AG04450 (cell line): ENCODE measurements around the gene C11orf21. TPM values are rescaled to one million over a fixed set of nuclear protein-coding genes. Genes with fewer than 3 reads are reported as not detected.

Experiments
- CTCF ChIA-PET: fragments of 300-600, 350-600 bp; formaldehyde crosslinking; extraction: SDS; loops from one replicate; lab custom pipeline; 2022; ENCODE audit warnings: antibody characterized with exemption, inconsistent platforms; lab: Charles Lee
- POLR2A ChIA-PET: fragments of 350-600 bp; formaldehyde crosslinking; extraction: SDS; loops from one replicate; lab custom pipeline; 2021; ENCODE audit warnings: antibody characterized with exemption, inconsistent platforms; lab: Yijun Ruan, JAX
- DNase-seq: peaks from one replicate; pipeline ENCODE4 v3.0.0-alpha.2; 2011; ENCODE audit warnings: low read depth, low spot score
- H3K27ac ChIP-seq: one replicate; pipeline ENCODE4 v1.5.1; 2012; ENCODE audit warnings: low read depth, low read length, control low read depth
- H3K27me3 ChIP-seq: one replicate; pipeline ENCODE4 v1.6.0; 2012; ENCODE audit warnings: low read length; ENCODE audit not compliant: control insufficient read depth, insufficient read depth
- H3K4me3 ChIP-seq: 2 replicates; pipeline ENCODE4 v1.5.1; 2011; ENCODE audit warnings: mild to moderate bottlenecking, low read depth, low read length, control low read depth
- H3K9me3 ChIP-seq: 2 replicates; pipeline ENCODE4 v1.5.1; 2012; ENCODE audit warnings: low read length; ENCODE audit not compliant: control insufficient read depth, insufficient read depth
- polyA plus RNA-seq: library from polyadenylated mRNA; depleted of rRNA; stranded (reverse); fragments of >200 nt; gene quantifications from 2 replicates; pipeline ENCODE4 v1.2.3, GENCODE V29; 2011
- TF ChIP-seq, protein P1 (sequence below): IDR thresholded peaks from 2 replicates; pipeline ENCODE4 v1.5.1; 2011; ENCODE audit warnings: low read depth, low read length, control low read depth, inconsistent platforms

The C11orf21 gene
- polyA plus RNA-seq, 1 experiment: not detected

DNA sequence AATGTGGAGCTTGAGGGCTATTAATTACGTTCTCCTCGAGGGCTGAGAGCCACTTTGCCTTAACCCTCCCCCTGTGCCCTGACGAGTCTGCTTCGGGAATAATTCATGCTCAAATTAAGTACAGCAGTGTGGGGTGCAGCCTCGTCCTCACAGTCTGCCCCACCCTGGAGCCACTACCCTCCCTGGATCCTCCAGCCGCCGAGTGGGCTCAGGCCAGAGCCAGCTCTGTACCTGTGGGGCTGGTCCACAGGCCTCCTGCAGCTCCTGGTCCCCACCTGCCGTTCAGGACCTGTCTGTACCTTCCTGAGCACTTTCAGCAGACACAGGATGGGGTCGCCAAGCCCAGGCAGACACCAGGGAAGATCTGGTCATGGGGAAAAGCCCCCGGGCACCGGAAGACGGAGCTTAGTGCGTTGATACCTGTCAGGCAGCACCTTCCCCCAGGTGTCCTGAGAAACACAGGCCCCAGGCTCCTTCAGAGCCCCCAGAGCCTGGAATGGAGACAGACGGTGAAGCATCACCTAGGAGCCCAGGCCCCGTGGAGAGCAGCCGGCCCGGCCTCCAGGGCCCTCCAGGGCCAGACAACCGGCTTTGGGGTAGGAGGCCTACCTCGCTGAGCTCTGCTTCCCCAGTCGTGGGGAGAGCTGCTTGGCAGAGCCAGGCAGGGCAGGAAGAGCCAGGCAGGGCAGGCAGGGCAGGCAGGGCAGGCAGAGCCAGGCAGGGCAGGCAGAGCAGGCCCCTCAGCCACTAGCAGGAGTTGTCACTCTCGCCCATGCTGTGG lies 9.8 kb upstream of the C11orf21 start:
- H3K27ac ChIP-seq: no peak overlapping the region
- ChIA-PET CTCF (interaction anchor here (3.3 kb wide), 1 partner anchor 108 kb away, joined by 14 read pairs; no protein-coding TSS in a partner anchor), POLR2A (no interaction called here)
- H3K4me3 ChIP-seq: no peak overlapping the region
- no peak for DNase-seq
- TF ChIP-seq, protein P1, sequence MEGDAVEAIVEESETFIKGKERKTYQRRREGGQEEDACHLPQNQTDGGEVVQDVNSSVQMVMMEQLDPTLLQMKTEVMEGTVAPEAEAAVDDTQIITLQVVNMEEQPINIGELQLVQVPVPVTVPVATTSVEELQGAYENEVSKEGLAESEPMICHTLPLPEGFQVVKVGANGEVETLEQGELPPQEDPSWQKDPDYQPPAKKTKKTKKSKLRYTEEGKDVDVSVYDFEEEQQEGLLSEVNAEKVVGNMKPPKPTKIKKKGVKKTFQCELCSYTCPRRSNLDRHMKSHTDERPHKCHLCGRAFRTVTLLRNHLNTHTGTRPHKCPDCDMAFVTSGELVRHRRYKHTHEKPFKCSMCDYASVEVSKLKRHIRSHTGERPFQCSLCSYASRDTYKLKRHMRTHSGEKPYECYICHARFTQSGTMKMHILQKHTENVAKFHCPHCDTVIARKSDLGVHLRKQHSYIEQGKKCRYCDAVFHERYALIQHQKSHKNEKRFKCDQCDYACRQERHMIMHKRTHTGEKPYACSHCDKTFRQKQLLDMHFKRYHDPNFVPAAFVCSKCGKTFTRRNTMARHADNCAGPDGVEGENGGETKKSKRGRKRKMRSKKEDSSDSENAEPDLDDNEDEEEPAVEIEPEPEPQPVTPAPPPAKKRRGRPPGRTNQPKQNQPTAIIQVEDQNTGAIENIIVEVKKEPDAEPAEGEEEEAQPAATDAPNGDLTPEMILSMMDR: no peak
- H3K9me3 ChIP-seq: no peaks in the 10 kb centered on the region; the same call in 1 of the 2 replicates
- no peaks in the 10 kb centered on the region for H3K27me3 ChIP-seq

DNA sequence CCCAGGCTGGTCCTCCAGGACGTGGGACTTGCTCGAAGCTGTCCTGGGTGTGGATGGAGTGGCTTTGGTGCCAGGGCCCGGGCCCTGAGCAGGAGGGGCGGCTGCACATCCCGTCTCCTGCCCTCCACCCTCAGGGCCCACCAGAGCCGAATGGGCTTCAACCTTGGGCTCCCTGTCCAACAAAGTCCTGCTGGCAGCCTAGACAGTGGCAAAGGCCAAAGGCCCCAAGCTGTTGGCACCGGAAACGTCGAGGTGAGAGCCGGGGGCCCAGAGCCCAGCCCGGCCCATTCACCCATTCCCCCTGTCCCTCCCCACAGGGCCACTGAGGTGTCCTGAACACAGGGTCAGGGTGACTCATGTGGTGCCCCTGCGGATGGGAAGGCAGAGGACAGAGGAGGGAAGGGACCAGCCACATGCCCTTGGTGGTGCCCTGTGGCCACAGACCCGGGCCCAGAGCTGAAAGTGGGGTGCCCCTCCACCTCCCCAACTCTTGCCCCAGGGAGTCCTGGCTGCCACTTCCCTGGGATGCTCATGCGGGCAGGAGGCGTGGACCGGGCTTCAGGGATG lies 9.2 kb upstream of the C11orf21 start:
- CTCF ChIA-PET: interaction anchor here (3.3 kb wide), 1 partner anchor 109 kb away, joined by 14 read pairs; no protein-coding TSS in a partner anchor
- POLR2A ChIA-PET: interaction anchor here (0.6 kb wide), 1 partner anchor 66 kb away, joined by 3 read pairs; no protein-coding TSS in a partner anchor
- TF ChIP-seq, protein P1: no peak
- Histone ChIP-seq H3K27me3 (no peaks in the 10 kb centered on the region), H3K4me3 (no peak overlapping the region), H3K9me3 (no peaks in the 10 kb centered on the region; the same call in 1 of the 2 replicates), H3K27ac (no peak overlapping the region)
- DNase-seq: no peak

DNA sequence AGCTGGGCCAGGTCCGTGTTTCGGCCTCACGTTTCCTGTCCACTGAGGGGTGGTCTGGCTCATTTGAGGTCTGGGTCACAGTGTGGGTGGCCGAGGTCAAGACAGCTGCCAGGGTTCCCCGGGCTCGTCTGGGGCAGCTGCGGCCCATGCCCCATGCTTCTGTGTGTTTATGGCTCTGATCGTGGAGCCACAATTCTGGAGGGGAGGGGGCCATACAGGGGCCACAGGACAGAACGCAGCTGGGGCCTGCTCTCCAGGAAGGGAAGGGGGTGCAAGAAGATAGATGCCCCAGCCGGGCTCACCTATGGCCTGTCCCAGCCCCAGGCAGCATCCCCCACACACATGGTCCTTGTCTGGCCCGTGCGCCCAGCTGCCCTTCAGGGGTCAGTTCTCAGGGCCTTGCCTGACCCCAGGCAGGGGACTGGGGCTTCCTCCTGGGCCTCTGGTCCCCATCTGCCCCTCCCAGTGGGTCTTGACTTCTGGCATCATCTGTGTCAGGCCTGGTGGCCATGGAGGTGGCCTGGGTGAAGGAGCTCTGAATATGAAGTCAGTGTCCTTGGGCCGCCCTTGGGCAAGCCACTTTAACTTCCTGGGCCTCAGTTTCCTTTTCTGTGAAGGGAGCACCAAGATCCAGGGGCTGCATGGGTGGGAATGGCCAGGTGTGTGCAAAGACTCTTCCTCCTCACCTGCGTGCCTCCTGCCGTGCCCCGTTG lies 8.5 kb upstream of the C11orf21 start:
- Histone ChIP-seq H3K27ac (no peak overlapping the region), H3K27me3 (no peaks in the 10 kb centered on the region), H3K4me3 (no peak overlapping the region), H3K9me3 (no peaks in the 10 kb centered on the region; the same call in 1 of the 2 replicates)
- ChIA-PET POLR2A (interaction anchor here (0.6 to 1.2 kb wide), 2 partner anchors 67 to 73 kb away, joined by 3 read pairs; no protein-coding TSS in a partner anchor), CTCF (interaction anchor here (3.3 kb wide), 1 partner anchor 110 kb away, joined by 14 read pairs; no protein-coding TSS in a partner anchor)
- DNase-seq: no peak
- TF ChIP-seq, protein P1: no peak

DNA sequence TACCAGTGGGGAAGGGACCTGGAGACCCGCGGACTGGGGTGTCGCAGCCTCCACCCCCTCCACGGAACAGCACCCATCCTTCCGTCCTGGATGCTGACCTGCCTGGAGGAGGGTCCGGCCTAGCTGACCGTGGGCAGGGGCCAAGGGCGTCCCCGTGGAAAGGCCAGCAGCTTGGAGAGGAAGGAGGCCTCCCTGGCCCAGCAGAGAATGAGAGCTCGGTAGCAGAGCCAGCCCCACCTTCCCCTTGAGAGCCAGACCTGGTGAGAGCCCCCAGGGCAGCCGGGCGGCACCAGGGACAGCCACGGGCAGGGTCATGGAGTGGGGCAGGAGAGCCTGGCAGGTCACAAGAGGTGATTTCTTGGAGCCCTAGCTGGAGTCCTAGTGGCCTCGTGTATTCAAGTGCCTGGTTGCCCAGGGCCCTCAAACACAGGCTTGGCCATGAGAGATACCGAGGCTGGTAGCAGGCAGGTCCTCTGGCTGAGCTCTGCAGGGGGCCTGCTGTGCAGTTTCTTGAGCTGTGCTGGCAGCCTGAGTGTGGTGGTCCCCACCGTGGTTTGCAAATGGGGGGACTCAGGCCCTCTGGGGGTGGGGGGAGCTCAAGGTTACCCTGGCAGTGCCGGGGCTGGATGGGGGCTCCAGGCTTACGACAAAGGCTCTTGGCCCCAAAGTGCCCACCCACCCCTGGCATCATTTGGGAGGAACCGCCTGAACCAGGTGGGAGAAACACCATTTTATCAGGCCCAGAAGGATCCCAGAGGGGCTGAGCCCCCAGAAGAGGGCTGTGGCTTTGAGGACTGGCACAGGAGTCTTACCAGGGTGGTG lies 7.7 kb upstream of the C11orf21 start:
- no peak overlapping the region for H3K27ac ChIP-seq
- no peak overlapping the region for H3K4me3 ChIP-seq
- DNase-seq: no peak
- POLR2A ChIA-PET: interaction anchor here (1.2 kb wide), 1 partner anchor 73 kb away, joined by 3 read pairs; no protein-coding TSS in a partner anchor
- TF ChIP-seq, protein P1: no peak
- H3K9me3 ChIP-seq: no peaks in the 10 kb centered on the region; the same call in 1 of the 2 replicates
- CTCF ChIA-PET: interaction anchor here (3.3 kb wide), 1 partner anchor 111 kb away, joined by 14 read pairs; no protein-coding TSS in a partner anchor
- no peaks in the 10 kb centered on the region for H3K27me3 ChIP-seq
